Left lung (tissue), 10 donors: Measurements from ENCODE around the gene DISC1. TPM values are rescaled to one million over a fixed set of nuclear protein-coding genes. Genes with fewer than 3 reads are reported as not detected.

Experiments used
- ATAC-seq: fragments of 200-7000 bp; cut with Tn5 transposase; one replicate; pipeline ENCODE4 v1.9.1; 2020; ENCODE audit warnings: moderate library complexity
- DNase-seq, 4 donors: peaks; one replicate each; pipeline ENCODE4 v3.0.0-alpha.2; 2013 to 2020
- H3K27ac ChIP-seq, 2 donors: fragments of 200-600 bp; sonication (generic) in 1 of 2; one replicate each; pipeline versions ENCODE4 v1.5.0 to v1.8.0; 2020 to 2021
- H3K27me3 ChIP-seq, 2 donors: fragments of 200-600 bp; sonication (generic) in 1 of 2; one replicate each; pipeline versions ENCODE4 v1.5.0 to v1.8.0; 2020 to 2021
- H3K36me3 ChIP-seq, 2 donors: fragments of 200-600 bp; sonication (generic) in 1 of 2; one replicate each; pipeline versions ENCODE4 v1.5.0 to v1.8.0; 2020 to 2021
- H3K4me1 ChIP-seq, 2 donors: fragments of 200-600 bp; one replicate each; pipeline ENCODE4 v1.8.0; 2021
- H3K4me3 ChIP-seq, 2 donors: fragments of 200-600 bp; sonication (generic) in 1 of 2; one replicate each; pipeline versions ENCODE4 v1.5.0 to v1.8.0; 2020 to 2021; ENCODE audit warnings: mild to moderate bottlenecking in 1 of 2
- H3K9me3 ChIP-seq, 2 donors: fragments of 200-600 bp; sonication (generic) in 1 of 2; one replicate each; pipeline versions ENCODE4 v1.5.0 to v1.8.0; 2020 to 2021
- CTCF ChIP-seq, 2 donors: fragments of 200-600 bp; sonication (generic) in 1 of 2; IDR thresholded peaks; one replicate each; pipeline versions ENCODE4 v1.5.0 to v1.8.0; 2021; ENCODE audit warnings: antibody characterized with exemption in 2 of 2
- intact Hi-C, 2 donors: fragments of 100-400 bp; cut with DNase I; formaldehyde crosslinking; loops; one replicate each; pipeline versions ENCODE4 v1.11.2 to v1.14.2; 2022
- polyA plus RNA-seq, 6 donors: library from polyadenylated mRNA; unstranded; fragments of 120-200 nt; gene quantifications; one replicate each; pipeline ENCODE4 v1.2.1, GENCODE V29; 2013; ENCODE audit not compliant: insufficient read length in 6 of 6
- total RNA-seq, 2 donors: library from RNA; stranded (reverse); fragmentation: NEBNext Ultra II Directional; extraction: Animal tissue kit (Norgen Biotek cat#: 25700); gene quantifications; one replicate each; pipeline ENCODE4 v1.2.1, GENCODE V29; 2021
- donor health status: DM: no; HTN: yes; CAD: no.
- donor health status: DM: no; HTN: no; CAD: no.

DISC1 gene
- total and polyA plus RNA-seq, 8 donors, result 3.9 to 11.7 (median 10.5) TPM

- no peaks in the 10 kb centered on the region for H3K27me3 ChIP-seq
- intact Hi-C loops, result no loop called here
Measured at GRCh38 chr1:231767471-231767870, 140.9 kb downstream of the DISC1 start.

GRCh38 chr1:231768416-231768815 lies 141.8 kb downstream of the DISC1 start:
- no peak overlapping the region for H3K27ac ChIP-seq
- DNase-seq, result no peak
- intact Hi-C loops, result no loop called here
- H3K4me1 ChIP-seq, result peaks cover 0 to 2% of the 10 kb centered on the region in 2 donors
- H3K36me3 ChIP-seq, result peaks cover 0 to 22% of the 10 kb centered on the region in 2 donors
- no peak for TF ChIP-seq CTCF (IDR thresholded peaks at IDR 0.05)
- no peak for ATAC-seq
- H3K4me3 ChIP-seq, result no peak overlapping the region
- H3K9me3 ChIP-seq, result no peaks in the 10 kb centered on the region
- no peaks in the 10 kb centered on the region for H3K27me3 ChIP-seq

More at GRCh38 chr1:231767471-231767870, 140.9 kb downstream of the DISC1 start:
- peaks cover 0 to 19% of the 10 kb centered on the region in 2 donors for H3K36me3 ChIP-seq
- H3K27ac ChIP-seq, result no peak overlapping the region
- ATAC-seq, result no peak
- no peak for TF ChIP-seq CTCF (IDR thresholded peaks at IDR 0.05)
- H3K9me3 ChIP-seq, result no peaks in the 10 kb centered on the region
- no peak overlapping the region for H3K4me3 ChIP-seq
- peaks cover 0 to 12% of the 10 kb centered on the region in 2 donors for H3K4me1 ChIP-seq
- no peak for DNase-seq

- ATAC-seq, result no peak
- Histone ChIP-seq H3K36me3 (peaks cover 0 to 22% of the 10 kb centered on the region in 2 donors), H3K27me3 (no peaks in the 10 kb centered on the region), H3K4me3 (no peak overlapping the region), H3K4me1 (peaks cover 0 to 13% of the 10 kb centered on the region in 2 donors), H3K9me3 (no peaks in the 10 kb centered on the region), H3K27ac (no peak overlapping the region)
- DNase-seq, result no peak
- TF ChIP-seq CTCF (IDR thresholded peaks at IDR 0.05), result no peak
- intact Hi-C loops, result no loop called here
Measured at GRCh38 chr1:231770506-231771175, 144.1 kb downstream of the DISC1 start.

GRCh38 chr1:231774719-231775335 lies 148.2 kb downstream of the DISC1 start:
- Histone ChIP-seq H3K9me3 (no peaks in the 10 kb centered on the region), H3K27ac (no peak overlapping the region), H3K4me1 (peaks cover 0 to 47% of the 10 kb centered on the region in 2 donors), H3K27me3 (no peaks in the 10 kb centered on the region), H3K36me3 (peaks cover 0 to 22% of the 10 kb centered on the region in 2 donors), H3K4me3 (no peak overlapping the region)
- ATAC-seq, result peak; percentile 19
- no peak for TF ChIP-seq CTCF (IDR thresholded peaks at IDR 0.05)
- intact Hi-C loops, result no loop called here
- no peak for DNase-seq

- Histone ChIP-seq H3K36me3 (peaks cover 0 to 14% of the 10 kb centered on the region in 2 donors), H3K4me1 (peaks cover 0 to 47% of the 10 kb centered on the region in 2 donors), H3K9me3 (no peaks in the 10 kb centered on the region), H3K27me3 (no peaks in the 10 kb centered on the region), H3K4me3 (no peak overlapping the region), H3K27ac (no peak overlapping the region)
- ATAC-seq (no peak), DNase-seq (no peak)
- intact Hi-C loops, result no loop called here
- TF ChIP-seq CTCF (IDR thresholded peaks at IDR 0.05), result no peak
Measured at GRCh38 chr1:231776010-231776756, 149.6 kb downstream of the DISC1 start.
